Measurements from ENCODE around the gene NCL. TPM values are rescaled to one million over a fixed set of nuclear protein-coding genes. Genes with fewer than 3 reads are reported as not detected.

Gene NCL
- total RNA-seq, 6 experiments from 2014 or later, result 503 to 649 (median 589) TPM

GRCh38 chr2:231429901-231430300 is 34.4 kb downstream of the NCL start:
- no peak for DNase-seq
- no peak overlapping the region for H3K4me3 Mint-ChIP-seq
- H3K4me1 Mint-ChIP-seq (ENCODE audit: low read depth), result peaks cover 9% of the 10 kb centered on the region; the same call in 1 of the 2 replicates
- TF ChIP-seq, protein P1, sequence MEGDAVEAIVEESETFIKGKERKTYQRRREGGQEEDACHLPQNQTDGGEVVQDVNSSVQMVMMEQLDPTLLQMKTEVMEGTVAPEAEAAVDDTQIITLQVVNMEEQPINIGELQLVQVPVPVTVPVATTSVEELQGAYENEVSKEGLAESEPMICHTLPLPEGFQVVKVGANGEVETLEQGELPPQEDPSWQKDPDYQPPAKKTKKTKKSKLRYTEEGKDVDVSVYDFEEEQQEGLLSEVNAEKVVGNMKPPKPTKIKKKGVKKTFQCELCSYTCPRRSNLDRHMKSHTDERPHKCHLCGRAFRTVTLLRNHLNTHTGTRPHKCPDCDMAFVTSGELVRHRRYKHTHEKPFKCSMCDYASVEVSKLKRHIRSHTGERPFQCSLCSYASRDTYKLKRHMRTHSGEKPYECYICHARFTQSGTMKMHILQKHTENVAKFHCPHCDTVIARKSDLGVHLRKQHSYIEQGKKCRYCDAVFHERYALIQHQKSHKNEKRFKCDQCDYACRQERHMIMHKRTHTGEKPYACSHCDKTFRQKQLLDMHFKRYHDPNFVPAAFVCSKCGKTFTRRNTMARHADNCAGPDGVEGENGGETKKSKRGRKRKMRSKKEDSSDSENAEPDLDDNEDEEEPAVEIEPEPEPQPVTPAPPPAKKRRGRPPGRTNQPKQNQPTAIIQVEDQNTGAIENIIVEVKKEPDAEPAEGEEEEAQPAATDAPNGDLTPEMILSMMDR (IDR thresholded peaks at IDR 0.05), result no peak
- H3K27me3 Mint-ChIP-seq (ENCODE audit: insufficient read depth), result peaks cover 23% of the 10 kb centered on the region
- peaks cover 20% of the 10 kb centered on the region for H3K9me3 Mint-ChIP-seq
- peaks cover 18% of the 10 kb centered on the region for H3K36me3 Mint-ChIP-seq (ENCODE audit: low read depth)
- H3K27ac Mint-ChIP-seq, result no peak overlapping the region

DNA sequence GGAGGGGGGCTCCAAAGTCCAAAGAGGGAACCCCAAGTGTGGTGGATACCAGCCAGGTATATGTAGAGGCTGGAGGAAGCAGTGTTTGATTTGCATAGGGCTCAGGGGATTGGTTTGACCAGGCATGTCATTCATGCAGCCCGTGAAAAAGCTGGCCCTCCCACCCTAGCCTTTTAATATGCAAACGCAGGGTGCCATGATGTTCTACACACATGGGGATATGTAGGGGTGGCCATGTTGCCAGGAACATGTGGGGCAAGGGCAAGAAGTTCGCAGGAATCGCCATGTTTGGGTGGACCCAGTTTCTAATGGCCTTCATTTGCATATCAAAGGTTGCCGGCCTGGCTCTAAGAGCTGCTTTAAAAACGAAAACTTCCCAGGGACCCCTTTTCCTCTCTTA is 35.1 kb downstream of the NCL start:
- peaks cover 20% of the 10 kb centered on the region for H3K9me3 Mint-ChIP-seq

GRCh38 chr2:231427116-231427515 is 37.2 kb downstream of the NCL start:
- H3K27me3 Mint-ChIP-seq (ENCODE audit: insufficient read depth), result peaks cover 25% of the 10 kb centered on the region
- H3K9me3 Mint-ChIP-seq, result peaks cover 18% of the 10 kb centered on the region
- H3K4me3 Mint-ChIP-seq, result no peak overlapping the region
- TF ChIP-seq, protein P1 (IDR thresholded peaks at IDR 0.05), result no peak
- H3K36me3 Mint-ChIP-seq (ENCODE audit: low read depth), result peaks cover 17% of the 10 kb centered on the region
- no peak for DNase-seq
- no peak overlapping the region for H3K27ac Mint-ChIP-seq
- peaks cover 9% of the 10 kb centered on the region; the same call in 1 of the 2 replicates for H3K4me1 Mint-ChIP-seq (ENCODE audit: low read depth)

More for the DNA sequence above, 35.1 kb downstream of the NCL start:
- Mint-ChIP-seq H3K4me1 (ENCODE audit: low read depth) (peaks cover 9% of the 10 kb centered on the region; the same call in 1 of the 2 replicates), H3K27me3 (ENCODE audit: insufficient read depth) (peaks cover 25% of the 10 kb centered on the region), H3K27ac (no peak overlapping the region), H3K36me3 (ENCODE audit: low read depth) (peaks cover 18% of the 10 kb centered on the region), H3K4me3 (no peak overlapping the region)
- TF ChIP-seq, protein P1 (IDR thresholded peaks at IDR 0.05), result no peak
- DNase-seq, result no peak

DNA sequence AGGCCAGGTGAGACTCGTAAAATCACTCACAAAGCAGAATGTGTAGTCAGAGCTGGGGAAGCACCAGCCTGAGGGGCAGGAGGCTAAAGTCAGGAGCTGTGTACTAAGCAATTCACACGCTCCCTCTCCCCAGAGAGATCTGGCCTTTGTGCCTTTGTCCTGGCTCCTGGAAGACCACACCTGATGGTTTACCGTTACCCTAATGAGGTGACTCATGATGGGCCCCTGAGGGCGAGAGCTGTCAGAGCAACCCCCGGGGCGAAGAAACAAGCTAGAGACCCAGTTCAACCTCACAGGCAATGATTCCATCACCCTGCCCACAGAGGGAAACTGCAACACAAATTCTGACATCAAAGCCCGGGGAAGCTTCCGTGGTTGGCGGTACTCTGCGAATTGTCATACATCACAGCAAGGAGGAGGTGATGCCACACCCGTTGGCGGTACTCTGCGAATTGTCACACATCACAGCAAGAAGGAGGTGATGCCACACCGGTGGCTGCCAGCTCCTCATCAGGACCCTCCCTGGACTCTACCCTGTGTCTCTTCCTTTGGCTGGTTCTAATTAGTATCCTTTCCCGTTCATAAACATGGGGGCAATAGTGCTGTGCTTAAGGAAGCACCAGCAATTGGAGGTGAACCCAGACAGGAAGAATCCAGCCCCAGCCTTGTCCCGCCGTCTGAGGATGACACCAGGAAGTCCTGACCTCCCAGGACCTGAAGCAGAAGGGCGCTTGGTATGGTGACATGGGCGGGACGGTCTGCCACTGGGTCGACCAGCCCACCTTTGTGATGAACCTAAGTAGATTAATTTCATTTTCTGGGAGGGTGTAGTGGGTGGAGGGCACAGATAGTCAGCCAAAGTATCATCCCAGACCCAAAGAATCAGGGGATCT is 38.2 kb downstream of the NCL start:
- DNase-seq, result no peak
- peaks cover 22% of the 10 kb centered on the region for H3K27me3 Mint-ChIP-seq (ENCODE audit: insufficient read depth)
- no peak overlapping the region for H3K27ac Mint-ChIP-seq
- H3K4me3 Mint-ChIP-seq, result no peak overlapping the region
- peaks cover 9% of the 10 kb centered on the region; the same call in 1 of the 2 replicates for H3K4me1 Mint-ChIP-seq (ENCODE audit: low read depth)
- TF ChIP-seq, protein P1 (IDR thresholded peaks at IDR 0.05), result no peak
- H3K36me3 Mint-ChIP-seq (ENCODE audit: low read depth), result peaks cover 6% of the 10 kb centered on the region
- peaks cover 8% of the 10 kb centered on the region for H3K9me3 Mint-ChIP-seq

- TF ChIP-seq, protein P1 (IDR thresholded peaks at IDR 0.05), result no peak
- Mint-ChIP-seq H3K4me1 (ENCODE audit: low read depth) (peaks cover 9% of the 10 kb centered on the region; the same call in 1 of the 2 replicates), H3K27me3 (ENCODE audit: insufficient read depth) (peaks cover 22% of the 10 kb centered on the region), H3K36me3 (ENCODE audit: low read depth) (no peaks in the 10 kb centered on the region), H3K9me3 (peaks cover under 1% of the 10 kb centered on the region; the same call in 1 of the 2 replicates), H3K4me3 (no peak overlapping the region), H3K27ac (no peak overlapping the region)
- DNase-seq, result no peak
Observed at GRCh38 chr2:231425291-231425810, 38.9 kb downstream of the NCL start.

Measured in HFFc6 (cell line).